Measurements from ENCODE around the gene CLEC4F.

DNA sequence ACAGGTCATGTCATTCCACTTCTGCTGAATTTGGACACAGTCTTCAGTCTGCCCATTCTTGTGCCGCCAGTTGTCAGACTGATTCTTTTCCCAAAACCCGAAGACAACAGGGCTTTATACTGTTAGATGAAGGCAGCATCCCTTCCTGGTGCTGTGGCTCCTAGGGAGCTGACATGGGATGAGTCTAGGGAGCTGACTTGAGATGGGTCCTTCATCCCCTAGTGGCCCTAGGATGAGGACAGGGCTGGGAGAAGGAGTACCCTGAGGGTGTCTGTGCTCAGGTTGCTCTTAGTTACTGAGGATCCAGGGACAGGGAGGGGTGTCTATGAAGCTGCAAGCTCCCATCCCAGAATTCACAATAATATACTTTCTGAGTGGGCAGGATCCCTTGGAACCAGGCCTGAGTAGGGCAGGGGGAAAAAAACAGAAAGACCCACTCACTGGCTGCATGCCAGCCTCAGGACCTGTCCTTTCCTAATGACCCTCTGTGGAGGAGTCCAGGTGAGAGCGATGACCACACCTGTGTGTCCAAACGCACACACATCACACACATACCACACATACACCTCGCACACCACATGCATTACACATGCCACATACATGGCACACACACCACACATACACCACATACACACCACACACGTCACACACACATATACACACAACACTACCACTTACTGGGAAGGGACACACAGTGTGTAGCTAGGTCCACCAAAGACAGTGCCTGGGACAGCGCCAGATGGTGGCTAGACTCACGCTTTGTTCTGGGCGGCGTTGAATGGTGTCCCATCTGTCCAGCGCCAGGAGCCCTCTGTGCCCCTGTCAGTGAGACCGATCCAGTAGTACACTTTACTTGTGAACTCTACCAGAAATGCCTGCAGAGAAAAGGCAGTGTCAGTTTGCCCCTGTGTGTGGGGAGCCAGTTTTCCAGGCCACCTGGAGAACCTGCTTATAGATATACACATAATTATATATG, 11.1 kb downstream of the CLEC4F start:
- TF ChIP-seq, protein P1, sequence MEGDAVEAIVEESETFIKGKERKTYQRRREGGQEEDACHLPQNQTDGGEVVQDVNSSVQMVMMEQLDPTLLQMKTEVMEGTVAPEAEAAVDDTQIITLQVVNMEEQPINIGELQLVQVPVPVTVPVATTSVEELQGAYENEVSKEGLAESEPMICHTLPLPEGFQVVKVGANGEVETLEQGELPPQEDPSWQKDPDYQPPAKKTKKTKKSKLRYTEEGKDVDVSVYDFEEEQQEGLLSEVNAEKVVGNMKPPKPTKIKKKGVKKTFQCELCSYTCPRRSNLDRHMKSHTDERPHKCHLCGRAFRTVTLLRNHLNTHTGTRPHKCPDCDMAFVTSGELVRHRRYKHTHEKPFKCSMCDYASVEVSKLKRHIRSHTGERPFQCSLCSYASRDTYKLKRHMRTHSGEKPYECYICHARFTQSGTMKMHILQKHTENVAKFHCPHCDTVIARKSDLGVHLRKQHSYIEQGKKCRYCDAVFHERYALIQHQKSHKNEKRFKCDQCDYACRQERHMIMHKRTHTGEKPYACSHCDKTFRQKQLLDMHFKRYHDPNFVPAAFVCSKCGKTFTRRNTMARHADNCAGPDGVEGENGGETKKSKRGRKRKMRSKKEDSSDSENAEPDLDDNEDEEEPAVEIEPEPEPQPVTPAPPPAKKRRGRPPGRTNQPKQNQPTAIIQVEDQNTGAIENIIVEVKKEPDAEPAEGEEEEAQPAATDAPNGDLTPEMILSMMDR (IDR thresholded peaks at IDR 0.05) = no peak
- no peak for TF ChIP-seq POLR2A (IDR thresholded peaks at IDR 0.05)
- TF ChIP-seq EP300 (IDR thresholded peaks at IDR 0.05) = no peak

Measured in ovary (tissue), 3 donors.